Epidermal melanocyte (primary cell): Measurements from ENCODE around the gene ZBED1.
"Not testable (repeated sequence)": the region's sequence is repeated elsewhere in the genome, so short reads cannot be mapped to it uniquely, and the experiment has no call there.

Experiments used
- DNase-seq: peaks from one replicate; pipeline ENCODE4 v3.0.0; 2011; ENCODE audit warnings: low spot score; ENCODE audit not compliant: insufficient read length

ZBED1 gene

DNA sequence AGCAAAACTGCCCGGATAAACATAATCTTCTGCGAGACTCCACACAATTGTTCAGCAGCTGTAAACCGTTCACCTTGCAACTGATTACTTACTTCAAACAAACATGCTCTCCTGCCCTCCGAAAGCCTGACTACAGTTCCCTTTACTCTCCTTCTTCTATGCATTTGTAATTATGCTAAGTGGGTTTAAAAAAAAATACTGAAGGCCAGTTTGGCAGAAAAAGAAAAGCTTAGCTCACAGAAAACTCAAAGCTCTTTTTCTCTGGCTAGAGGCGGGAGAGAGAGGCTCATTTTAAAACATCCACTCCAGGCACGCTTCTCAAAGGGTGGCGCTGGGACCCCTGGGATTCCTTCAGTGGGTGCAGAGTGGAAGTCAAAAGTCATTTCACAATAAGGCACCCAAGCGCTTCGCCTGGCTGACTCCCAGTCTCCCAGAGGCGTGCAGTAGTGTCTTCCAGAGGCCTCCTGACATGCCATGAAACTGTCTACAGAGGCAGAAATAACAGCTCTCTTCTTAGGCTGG lies 1.9 kb downstream of the ZBED1 start:
- DNase-seq, result peak; percentile 66

DNA sequence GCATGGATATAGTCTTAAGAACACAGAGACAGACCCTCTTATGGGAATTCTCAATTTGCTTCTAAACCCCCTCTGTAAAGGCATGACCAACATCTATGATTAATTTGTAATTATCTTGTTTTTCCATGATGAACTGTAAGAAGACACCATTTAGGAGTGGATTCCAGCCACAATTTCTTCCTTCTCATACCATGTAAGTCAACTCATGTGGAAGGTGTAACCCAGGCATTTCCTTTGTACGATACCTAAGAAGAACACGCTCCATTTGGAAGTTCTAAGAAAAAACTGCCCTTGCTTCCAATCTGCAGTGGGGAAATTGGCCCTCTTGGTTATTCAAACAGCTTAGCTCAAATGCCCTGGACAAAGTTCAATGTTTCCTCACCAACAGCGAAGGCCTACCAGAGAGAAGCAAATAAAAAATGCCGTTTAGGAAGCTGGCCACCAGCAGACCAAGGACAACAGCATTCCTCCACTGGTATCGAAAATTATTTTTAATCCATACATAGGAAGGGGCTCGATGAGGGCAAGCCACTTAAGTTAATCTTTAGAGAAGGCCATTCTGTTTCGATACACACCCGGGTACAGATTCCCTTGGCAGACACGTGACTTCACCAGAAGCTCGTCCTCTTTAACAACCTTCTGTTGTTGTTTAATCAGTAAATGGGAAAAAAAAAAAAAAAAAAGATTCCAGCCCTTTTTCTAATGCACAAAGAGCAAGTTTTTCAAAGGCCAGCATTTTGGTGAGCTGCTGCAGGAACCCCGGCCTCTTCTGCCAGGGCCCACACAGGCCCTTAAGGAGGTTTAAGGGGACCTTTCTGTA lies 2.6 kb downstream of the ZBED1 start:
- peak; percentile 93 for DNase-seq

DNA sequence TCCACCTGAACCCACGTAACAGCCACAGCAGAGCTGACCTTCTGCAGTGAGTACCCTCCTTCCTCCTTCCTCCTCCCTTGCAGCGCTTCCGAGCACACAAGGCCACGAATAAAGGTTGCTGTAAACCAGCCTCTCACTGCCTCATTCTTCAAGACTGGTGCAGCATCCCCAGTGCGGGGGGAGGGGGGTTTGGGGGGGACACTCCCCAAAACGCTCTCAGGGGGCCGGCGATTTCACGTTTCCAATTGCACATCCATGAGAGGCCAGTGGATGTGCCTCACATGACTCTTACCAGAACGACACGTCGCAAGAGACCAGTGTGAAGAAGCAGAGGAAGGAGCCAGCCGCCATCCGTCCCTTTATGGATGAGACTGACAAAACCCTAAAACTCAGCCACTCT lies 5.2 kb downstream of the ZBED1 start:
- no peak for DNase-seq

DNA sequence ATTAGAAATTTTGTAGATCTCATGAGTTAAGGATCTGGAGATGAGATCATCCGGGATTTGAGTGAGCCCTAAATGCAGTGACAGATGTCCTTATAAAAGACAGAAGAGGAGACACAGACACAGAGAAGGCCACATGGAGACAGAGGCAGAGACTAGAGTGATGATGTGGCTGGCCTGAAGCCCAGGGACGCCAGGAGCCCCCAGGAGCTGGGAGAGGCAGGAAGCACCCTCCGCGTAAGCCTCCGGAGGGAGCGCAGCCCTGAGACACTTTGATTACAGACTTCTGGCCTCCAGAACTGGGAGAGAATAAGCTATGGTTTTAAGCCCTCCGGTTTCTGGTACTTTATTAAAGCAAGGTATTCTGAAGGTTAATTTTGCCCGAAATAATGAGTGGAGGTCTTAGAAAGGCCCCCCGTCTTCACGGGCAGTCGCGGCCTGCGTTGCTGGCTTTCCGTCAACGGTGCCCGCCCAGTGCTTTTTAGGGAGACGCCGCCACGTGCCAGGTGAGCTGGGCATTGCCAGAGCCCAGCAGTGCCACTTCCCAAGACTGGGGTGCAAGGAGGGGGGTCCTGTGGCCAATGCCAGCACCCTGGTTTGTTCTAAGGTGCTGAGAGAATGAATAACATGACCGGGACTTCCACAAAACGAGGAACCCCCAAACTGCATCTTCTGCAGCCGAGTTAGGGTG lies 8.1 kb downstream of the ZBED1 start:
- no peak for DNase-seq

DNA sequence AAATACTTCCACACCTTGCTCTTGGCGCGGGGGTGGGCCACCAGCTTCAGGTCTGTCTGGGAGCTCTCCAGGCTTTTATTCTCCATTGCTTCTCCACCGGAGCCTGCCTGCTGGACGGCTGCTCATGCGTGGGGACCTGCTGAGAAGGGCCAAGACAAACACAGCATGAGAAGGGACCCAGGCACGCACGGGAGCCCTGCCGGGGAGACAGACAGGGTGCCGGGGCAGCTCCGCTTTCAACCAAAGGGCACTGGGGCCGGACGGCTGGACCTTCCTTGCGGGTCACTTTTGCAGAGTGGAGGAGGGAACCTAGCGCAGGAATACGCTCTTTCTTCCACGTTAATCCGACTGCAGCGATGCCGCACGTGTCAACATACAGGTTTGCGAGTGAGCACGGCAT lies 10.1 kb downstream of the ZBED1 start:
- no peak for DNase-seq

DNA sequence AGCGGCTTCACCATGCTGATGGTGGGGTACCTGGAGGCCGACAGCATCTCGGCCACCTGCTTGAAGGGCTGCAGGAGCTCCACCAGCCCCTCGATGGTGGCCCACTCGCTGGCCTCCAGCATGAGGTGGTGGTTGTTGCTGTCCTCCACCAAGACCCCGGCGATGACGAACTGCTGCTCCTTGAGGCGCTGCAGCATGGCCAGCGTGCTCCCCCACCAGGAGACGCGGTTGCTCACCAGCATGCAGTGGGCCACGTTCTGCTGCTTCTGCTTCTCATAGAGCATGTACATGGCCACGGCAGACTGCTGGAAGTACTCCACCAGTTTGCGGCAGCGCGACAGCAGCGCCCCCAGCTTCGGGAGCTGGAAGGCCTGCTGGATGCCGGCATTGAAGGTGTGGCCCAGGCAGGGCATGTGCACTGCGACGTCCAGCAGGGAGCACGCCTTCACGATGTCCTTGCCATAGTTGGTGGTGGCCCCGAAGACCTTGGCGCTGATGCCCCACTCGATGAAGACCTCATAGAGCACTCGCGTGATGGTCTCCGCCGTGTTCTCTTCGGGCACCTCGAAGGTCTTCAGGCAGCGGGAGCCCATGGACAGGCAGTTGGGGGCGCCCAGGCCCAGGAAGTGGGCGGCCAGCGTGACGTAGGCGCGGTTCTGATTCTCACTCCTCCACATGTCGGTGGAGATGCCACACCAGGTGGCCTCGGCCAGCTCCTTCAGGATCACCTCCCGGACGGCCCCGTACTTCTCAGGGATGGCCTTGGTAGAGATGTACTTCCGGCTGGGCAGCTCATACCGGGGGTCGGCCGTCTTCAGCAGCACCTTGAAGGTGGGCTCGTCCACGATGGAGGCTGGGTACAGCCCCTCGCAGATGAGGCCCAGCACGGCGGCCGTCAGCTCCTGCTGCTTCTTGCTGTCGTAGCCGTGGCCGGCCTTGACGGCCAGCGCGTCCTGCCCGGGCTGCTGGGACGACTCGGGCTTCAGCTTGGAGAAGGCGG lies 11.0 kb downstream of the ZBED1 start:
- DNase-seq, result no peak

DNA sequence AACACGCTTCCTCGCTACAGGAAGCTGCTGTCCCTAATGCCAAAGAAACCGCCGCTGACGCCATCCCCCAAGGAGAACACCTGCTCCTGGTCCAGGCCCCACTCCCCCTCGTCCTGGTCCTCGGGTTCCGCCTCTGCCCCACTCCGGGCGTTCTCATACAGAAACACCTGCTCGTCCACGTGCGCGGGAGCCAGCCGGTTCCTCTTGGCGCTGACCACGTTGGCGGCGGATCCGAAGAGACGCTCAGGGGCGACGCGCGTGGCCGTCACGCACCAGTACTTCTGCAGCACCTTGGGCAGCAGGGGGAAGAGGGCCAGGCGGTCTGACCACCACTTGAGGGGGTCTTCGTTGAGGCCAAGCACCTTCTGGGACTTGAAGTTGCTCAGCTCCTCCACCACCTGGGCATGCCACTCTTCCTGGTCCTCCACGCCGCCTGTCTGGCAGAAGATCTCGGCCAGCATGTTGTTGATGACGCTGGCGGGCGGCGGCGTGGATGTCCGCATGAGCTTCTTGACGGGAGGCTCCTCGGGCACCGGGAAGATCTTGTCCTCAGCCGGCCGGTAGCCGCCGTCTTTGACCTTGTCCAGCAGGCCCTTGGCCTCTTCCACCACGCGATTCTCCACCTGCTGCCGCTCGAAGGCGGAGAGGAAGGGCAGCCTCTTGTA lies 12.0 kb downstream of the ZBED1 start:
- no peak for DNase-seq

DNA sequence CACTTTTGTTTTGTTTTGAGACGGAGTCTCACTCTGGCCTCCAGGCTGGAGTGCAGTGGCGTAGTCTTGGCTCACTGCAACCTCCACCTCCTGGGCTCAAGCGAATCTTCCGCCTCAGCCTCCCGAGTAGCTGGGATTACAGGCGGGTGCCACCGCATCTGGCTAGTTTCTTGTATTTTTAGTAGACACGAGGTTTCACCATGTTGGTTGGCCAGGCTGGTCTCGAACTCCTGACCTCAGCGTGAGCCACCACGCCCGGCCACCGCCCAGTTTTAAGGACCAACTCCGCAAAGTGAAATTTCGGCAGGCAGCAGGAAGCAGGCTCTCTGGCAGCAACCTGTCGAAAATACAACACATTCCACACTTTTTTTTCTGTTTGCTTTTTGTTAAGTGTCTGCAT lies 13.4 kb downstream of the ZBED1 start:
- DNase-seq, result no peak

DNA sequence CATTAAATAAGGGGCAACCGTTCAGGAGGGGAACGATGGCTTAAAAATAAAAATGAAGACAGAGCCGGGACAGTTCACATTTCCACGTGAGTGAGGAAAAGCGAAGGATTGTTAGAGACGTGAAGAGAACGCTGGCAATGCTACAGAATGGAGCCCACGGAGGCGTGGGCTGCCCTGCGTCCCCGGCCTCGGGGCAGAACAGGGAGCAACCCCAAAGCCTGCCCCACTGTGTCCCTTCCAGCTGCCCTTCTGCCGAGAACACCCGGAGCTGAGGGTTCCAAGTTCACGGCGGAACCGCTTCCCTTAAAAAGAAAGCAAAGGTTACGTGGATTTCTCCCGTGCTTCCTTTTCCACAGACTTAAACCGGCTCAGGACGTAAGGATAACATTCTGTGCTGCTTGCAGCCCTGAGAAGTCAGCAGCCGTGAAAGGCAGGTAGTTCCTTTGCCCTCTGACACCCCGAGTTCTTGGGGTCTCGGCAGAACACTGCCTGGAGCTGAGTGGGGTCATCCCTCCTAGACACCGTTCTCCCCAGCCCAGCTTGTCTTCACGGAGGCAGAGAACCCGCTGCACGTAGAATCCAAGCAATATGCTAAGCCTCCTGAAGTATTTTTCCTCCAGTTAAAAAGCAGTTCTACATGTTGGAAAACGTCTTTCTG lies 14.2 kb downstream of the ZBED1 start:
- DNase-seq, result no peak

DNA sequence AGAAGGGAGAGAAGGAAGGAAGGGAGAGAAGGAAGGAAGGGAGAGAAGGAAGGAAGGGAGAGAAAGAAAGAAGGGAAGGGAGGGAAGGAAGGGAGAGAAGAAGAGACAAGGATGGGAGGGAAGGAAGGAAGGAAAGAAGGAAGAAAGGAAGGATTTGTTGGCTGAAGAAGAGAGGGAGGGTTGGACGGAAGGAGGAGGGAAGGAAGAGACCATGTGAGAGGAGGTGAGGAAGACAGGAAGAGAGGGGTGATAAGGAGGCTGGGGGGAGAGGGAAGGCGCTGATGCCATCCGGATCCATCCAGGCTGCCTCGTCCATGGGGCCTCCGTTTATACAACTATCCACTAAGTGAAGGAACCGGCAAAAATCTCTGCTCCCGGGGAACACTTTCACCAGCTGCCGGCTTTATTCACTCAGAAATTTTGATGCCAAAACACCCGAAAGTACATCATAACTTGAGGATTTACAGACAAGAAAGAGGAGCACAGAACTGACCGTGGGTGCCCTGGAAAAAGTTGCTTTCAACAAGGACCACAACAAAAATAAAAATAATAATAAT lies 14.9 kb downstream of the ZBED1 start:
- DNase-seq, result no peak

DNA sequence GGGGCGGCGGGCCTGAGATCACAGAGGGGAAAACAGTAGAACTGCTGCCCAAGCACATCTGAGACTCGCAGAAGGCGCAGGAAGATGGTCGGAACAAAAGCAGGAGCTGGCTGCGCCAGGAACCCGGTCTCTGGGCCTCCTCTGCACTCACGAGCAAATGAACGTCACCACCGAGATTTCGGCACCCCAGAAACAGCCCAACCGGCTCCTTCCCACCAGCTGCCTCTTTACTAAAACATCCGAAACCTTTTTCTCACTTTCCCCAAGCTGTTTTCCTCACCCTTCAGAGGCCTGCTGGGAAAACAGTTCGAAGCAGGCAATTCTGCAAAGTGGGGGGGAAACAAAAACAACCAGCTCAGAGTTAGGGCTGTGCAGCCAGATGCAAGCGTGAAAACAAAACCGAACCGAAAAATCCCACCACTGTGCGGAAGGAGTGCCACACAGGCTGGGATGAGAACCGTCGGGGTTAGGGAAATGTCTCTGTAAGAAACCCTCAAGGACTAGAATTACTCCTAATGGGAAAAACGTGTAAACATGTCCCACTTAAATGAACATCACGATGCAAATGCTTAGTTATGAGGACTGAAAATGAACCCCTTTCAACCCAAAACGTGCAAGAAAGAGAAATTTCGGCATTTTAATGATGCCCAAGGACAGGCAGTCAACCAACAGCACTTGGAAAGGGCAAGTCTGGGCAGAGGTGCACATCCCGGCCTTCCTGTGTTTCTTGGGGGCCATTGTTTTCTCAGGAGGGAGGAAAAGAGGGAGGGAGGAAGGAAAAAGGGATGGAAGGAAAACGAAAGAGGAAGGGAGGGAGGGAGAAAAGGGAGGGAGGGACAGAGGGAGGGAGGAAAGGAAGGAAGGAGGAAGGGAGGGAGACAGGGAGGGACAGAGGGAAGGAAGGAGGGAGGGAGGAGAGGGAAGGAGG lies 15.8 kb downstream of the ZBED1 start:
- peak; percentile 62 for DNase-seq

DNA sequence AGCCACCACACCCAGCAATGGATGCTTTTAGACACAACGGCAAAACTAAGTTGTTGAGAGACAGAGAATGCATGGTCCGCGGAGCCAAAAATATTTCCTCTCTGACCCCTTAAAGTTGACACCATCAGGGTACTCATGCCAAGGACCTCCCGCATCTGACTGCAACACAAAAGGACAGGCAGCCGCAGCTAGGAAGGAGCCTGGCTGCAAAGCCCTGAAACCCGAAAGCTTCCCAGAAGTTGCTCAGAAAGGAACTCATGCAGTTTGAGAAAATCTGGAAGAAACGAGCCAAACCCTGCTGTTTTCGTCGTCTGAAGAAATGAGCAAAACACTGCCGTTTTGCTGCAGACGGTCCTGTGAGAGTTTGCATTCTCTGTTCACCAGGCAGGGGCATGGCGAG lies 16.5 kb downstream of the ZBED1 start:
- DNase-seq, result no peak

DNA sequence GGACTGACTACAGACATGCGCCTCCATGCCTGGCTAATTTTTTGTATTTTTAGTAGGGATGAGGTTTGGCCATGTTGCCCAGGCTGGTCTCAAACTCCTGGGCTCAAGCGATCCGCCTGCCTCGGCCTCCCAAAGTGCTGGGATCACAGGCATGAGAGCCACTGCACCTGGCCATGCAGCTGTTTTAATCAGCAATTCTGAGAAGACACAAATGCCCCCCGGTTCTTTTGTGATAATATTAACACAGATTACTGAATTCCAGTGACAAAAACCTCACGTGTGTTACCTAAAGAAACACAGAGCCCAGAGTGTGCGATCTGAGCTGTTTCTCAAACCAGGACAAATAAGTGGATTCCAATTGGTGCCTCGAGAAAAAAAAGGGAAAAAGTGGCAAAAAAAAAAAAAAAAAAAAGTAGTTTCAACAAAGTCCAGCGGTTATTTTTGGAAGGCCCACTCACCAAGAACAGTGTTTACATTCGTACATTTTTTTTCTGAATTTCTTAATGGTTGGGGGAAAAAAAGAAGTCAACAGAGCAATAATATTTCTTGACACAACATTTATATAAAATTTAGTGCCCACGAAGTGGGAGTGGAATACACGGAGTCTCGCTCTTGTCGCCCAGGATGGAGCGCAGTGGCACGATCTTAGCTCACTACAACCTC lies 17.2 kb downstream of the ZBED1 start:
- DNase-seq, result no peak

DNA sequence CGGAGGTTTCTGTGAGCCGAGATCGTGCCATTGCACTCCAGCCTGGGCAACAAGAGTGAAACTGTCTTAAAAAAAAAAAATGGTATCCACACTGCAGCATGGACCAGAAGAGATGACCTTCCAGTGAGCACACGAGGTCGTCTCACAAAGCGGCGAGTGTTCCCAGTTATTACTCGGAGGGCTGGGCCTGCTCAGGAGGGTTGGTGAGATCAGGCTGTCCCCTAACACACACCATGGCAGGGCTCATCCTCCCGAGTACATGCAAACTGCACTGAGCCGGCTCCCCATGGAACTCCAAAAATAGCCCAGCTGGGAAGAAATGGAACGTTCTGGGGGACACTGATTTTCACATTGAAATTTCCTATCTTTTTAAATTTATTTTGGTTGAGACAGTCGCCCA lies 19.2 kb downstream of the ZBED1 start:
- DNase-seq, result not testable (repeated sequence)

DNA sequence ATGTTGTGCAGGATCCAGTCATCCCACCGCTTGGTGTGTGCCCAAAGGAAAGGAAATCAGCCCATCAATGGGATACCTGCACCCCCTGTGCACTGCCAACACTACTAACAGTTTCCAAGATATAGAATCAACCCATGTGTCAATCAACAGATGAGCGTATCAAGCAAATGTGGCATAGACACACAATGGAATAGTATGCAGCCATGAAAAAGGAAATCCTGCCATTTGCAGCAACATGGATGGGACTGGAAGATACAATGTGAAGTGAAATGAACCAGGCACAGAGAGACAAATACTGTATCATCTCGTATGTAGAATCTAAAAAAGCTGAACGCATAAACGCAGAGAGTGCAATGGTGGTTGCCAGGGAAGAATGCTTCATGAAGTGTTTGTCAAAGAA lies 20.8 kb downstream of the ZBED1 start:
- not testable (repeated sequence) for DNase-seq

DNA sequence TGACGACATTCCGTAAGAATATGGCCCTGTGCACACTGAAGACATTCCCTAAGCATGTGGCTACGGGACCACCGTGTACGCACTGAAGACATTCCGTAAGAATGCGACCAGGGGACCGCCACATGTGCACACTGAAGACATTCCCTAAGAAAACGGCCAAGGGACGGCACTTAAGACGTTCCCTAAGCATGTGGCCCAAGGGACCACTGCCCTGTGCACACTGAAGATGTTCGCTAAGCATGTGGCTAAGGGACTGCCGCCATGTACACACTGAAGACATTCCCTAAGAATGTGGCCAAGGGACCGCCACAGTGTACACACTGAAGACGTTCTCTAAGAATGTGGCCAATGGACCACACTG lies 21.4 kb downstream of the ZBED1 start:
- DNase-seq, result no peak

DNA sequence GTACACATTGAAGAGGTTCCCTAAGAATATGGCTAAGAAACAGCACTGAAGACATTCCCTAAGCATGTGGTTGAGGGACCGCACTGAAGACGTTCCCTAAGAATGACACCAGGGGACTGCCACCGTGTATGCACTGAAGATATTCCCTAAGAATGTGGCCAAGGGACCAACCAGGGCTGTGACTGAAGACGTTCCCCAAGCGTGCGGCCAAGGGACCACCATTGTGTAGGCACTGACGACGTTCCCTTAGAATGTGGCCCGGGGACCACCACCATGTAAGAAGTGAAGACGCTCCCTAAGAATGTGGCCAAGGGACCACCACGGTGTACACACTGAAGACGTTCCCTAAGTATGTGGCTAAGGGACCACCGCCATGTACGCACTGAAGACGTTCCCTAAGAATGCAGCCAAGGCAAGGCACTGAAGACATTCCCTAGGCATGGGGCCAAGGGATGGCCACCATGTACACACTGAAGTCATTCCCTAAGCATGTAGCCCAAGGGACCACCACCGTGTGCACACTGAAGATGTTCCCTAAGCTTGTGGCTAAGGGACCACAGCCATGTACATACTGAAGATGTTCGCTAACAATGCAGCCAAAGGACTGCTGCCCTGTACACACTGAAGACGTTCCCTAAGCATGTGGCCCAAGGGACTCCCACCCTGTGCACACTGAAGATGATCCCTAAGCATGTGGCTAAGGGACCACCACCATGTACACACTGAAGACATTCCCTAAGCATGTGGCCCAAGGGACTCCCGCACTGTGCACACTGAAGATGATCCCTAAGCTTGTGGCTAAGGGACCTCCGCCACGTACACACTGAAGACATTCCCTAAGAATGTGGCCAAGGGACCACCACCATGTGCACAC lies 22.0 kb downstream of the ZBED1 start:
- DNase-seq, result no peak

DNA sequence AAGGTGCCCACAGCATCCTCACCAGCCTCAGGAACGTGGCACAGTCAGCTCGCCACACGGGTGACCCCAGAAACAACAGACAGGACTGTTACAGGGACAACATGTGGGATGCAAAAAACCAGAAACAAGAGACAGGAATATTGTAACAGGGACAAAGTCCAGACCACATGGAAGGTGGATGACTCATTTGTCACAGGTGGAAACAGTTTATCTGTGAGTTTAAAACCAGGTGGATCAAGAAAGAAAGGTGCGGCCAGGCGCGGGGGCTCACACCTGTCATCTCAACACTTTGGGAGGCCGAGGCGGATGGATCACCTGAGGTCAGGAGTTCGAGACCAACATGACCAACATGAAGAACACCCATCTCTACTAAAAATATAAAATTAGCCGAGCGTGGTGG lies 23.5 kb downstream of the ZBED1 start:
- not testable (repeated sequence) for DNase-seq
